Measurements from ENCODE around the gene ALDH1A1. TPM values are rescaled to one million over a fixed set of nuclear protein-coding genes. Genes with fewer than 3 reads are reported as not detected.

ALDH1A1 gene
- total and polyA plus RNA-seq, 2 of the 8 experiments (the other 6 are each of a cell fraction or from before 2014, with no cell fraction given), result 0.50 to 0.82 TPM

DNA sequence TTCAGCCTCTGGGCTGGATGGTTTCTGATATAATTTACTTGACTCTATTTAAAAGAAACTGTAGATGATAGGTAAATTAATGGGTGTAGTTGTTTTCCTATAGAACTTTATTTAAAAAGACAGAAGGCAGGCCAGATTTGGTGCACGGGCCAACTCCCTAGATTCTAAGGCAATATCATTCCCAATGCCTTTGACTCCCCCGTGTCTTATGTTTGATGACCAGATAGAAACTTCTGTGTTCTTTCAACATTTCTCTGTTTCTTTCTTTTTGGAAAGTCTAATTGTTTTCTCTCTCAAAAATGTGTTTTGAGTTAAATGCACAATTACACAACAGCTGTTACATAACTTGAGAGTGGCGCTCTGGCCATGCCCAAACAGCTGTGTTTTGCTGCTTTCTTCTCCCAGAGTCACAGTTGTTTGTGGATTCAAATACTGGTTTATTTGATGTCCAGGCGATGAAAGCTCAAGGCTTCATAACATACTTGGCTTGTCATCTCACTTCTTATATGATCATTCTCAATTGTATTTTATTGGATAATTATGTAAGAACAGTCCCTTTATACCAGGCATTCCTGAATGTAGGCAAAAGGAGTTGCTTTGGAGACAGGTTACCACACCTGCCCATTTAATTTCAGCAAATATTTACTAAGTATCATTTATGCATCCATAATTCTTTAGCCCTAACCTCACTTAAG is 1.7 kb upstream of the ALDH1A1 start (continued):
- TF ChIP-seq, protein P1, sequence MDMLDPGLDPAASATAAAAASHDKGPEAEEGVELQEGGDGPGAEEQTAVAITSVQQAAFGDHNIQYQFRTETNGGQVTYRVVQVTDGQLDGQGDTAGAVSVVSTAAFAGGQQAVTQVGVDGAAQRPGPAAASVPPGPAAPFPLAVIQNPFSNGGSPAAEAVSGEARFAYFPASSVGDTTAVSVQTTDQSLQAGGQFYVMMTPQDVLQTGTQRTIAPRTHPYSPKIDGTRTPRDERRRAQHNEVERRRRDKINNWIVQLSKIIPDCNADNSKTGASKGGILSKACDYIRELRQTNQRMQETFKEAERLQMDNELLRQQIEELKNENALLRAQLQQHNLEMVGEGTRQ (IDR thresholded peaks at IDR 0.05; ENCODE audit: low read length), result no peak

Measured in H1 (cell line).